Measurements from ENCODE around the gene C14orf119. TPM values are rescaled to one million over a fixed set of nuclear protein-coding genes. Genes with fewer than 3 reads are reported as not detected.

C14orf119 gene
- polyA plus RNA-seq, 3 donors = 17.5 to 110 (median 106) TPM

DNA sequence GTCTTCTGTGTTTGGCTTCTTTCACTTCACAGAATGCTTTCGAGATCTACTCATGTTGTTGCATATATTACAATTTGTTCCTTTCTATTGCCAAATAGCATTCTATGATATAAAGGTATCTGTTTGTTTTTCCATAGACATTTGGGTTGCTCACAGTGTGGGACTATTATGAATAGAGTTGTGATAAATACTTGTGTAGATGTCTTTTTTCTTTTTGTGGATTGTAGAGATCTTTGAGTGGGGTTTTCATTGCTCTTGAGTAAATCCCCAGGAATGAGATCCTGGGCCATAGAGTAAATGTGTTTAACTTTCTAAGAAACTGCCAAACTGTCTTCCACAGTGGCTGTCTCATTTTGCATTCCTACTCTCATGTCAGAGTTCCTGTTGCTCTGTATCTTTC lies 48.6 kb downstream of the C14orf119 start:
- no peaks in the 10 kb centered on the region for H4K20me1 ChIP-seq (ENCODE audit: insufficient read depth, low read length)
- no peaks in the 10 kb centered on the region for H3K36me3 Mint-ChIP-seq
- H3K27ac ChIP-seq (ENCODE audit: low read depth in 1 of 2, low read length in 2 of 2) = no peak overlapping the region
- H3K4me2 ChIP-seq (replicated peaks; ENCODE audit: extremely low read depth, low read length, poor library complexity, severe bottlenecking) = no peak overlapping the region
- TF ChIP-seq, protein P1, sequence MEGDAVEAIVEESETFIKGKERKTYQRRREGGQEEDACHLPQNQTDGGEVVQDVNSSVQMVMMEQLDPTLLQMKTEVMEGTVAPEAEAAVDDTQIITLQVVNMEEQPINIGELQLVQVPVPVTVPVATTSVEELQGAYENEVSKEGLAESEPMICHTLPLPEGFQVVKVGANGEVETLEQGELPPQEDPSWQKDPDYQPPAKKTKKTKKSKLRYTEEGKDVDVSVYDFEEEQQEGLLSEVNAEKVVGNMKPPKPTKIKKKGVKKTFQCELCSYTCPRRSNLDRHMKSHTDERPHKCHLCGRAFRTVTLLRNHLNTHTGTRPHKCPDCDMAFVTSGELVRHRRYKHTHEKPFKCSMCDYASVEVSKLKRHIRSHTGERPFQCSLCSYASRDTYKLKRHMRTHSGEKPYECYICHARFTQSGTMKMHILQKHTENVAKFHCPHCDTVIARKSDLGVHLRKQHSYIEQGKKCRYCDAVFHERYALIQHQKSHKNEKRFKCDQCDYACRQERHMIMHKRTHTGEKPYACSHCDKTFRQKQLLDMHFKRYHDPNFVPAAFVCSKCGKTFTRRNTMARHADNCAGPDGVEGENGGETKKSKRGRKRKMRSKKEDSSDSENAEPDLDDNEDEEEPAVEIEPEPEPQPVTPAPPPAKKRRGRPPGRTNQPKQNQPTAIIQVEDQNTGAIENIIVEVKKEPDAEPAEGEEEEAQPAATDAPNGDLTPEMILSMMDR (IDR thresholded peaks at IDR 0.05) = no peak
- H2AFZ ChIP-seq (ENCODE audit: insufficient read depth, low read depth, low read length, poor library complexity, severe bottlenecking) = no peak overlapping the region
- H3K4me1 ChIP-seq (ENCODE audit: control insufficient read depth in 1 of 2, insufficient read depth in 2 of 2, low read length in 2 of 2) = no peaks in the 10 kb centered on the region
- peaks cover 3% of the 10 kb centered on the region for H3K4me1 Mint-ChIP-seq
- no peak for DNase-seq
- no peaks in the 10 kb centered on the region for H3K79me2 ChIP-seq (ENCODE audit: insufficient read depth, low read length)
- H3K27me3 ChIP-seq (ENCODE audit: control insufficient read depth in 2 of 2, insufficient read depth in 2 of 2, low read length in 2 of 2) = no peaks in the 10 kb centered on the region
- H3K27ac Mint-ChIP-seq = no peak overlapping the region
- peaks cover 0 to 3% (median 0%) of the 10 kb centered on the region in 7 donors for H3K9me3 Mint-ChIP-seq
- no peak overlapping the region for H3K4me3 ChIP-seq (replicated peaks in 1 of 3; ENCODE audit: low read depth in 2 of 3, low read length in 3 of 3)
- H3K9ac ChIP-seq (ENCODE audit: insufficient read depth, low read length, poor library complexity, severe bottlenecking) = no peak overlapping the region
- no peaks in the 10 kb centered on the region for H3K36me3 ChIP-seq (replicated peaks in 1 of 2; ENCODE audit: control insufficient read depth in 1 of 2, insufficient read depth in 2 of 2, low read length in 2 of 2)
- no peaks in the 10 kb centered on the region for H3K9me3 ChIP-seq (replicated peaks in 1 of 2; ENCODE audit: control insufficient read depth in 1 of 2, insufficient read depth in 1 of 2, low read length in 2 of 2)
- intact Hi-C loops (cut with micrococcal nuclease) = no loop called here
- H3K4me3 Mint-ChIP-seq = no peak overlapping the region
- peaks cover 0 to 2% (median 1%) of the 10 kb centered on the region in 3 donors for H3K27me3 Mint-ChIP-seq (ENCODE audit: low read depth in 3 of 3)
- no CpG with 5 or more reads among the region's 1 CpG for WGBS (ENCODE audit: insufficient coverage)

DNA sequence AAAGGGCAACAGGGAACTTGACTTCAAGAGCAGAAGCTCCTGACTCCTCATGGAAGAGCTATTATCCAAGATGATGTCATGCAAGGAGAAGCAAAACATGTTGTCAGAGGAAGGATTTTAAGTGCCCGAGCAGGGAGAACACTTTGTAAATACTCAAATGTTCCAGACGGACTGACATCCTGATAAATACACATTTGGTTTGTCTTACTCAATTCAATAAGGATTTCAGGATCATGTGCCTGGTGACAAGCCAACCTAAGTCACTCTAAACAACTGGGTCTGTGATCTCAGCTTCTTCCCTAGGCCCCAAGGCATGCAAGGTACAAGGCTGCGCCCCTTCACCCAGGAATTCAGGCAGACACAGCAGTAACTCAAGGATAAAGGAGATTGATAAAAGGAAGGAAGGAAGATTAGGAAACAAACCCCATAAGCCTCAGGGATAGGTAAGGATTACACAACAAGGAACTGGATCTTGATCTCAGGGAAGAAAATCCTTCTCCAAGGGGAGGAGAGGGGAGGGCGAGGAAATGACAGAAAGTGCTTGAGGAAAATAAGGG lies 50.6 kb downstream of the C14orf119 start:
- no peak for DNase-seq
- H3K36me3 Mint-ChIP-seq = no peaks in the 10 kb centered on the region
- no peak overlapping the region for H3K27ac ChIP-seq (ENCODE audit: low read depth in 1 of 2, low read length in 2 of 2)
- 80% methylated on average over 2 of the region's 4 CpGs for WGBS (ENCODE audit: insufficient coverage)
- no peaks in the 10 kb centered on the region for H3K79me2 ChIP-seq (ENCODE audit: insufficient read depth, low read length)
- H4K20me1 ChIP-seq (ENCODE audit: insufficient read depth, low read length) = no peaks in the 10 kb centered on the region
- intact Hi-C loops (cut with micrococcal nuclease) = no loop called here
- H3K4me2 ChIP-seq (replicated peaks; ENCODE audit: extremely low read depth, low read length, poor library complexity, severe bottlenecking) = no peak overlapping the region
- H3K4me3 Mint-ChIP-seq = no peak overlapping the region
- H3K9me3 ChIP-seq (replicated peaks in 1 of 2; ENCODE audit: control insufficient read depth in 1 of 2, insufficient read depth in 1 of 2, low read length in 2 of 2) = no peaks in the 10 kb centered on the region
- no peaks in the 10 kb centered on the region for H3K36me3 ChIP-seq (replicated peaks in 1 of 2; ENCODE audit: control insufficient read depth in 1 of 2, insufficient read depth in 2 of 2, low read length in 2 of 2)
- TF ChIP-seq, protein P1 (IDR thresholded peaks at IDR 0.05) = no peak
- no peaks in the 10 kb centered on the region for H3K4me1 ChIP-seq (ENCODE audit: control insufficient read depth in 1 of 2, insufficient read depth in 2 of 2, low read length in 2 of 2)
- H3K9me3 Mint-ChIP-seq = peaks cover 0 to 3% (median 0%) of the 10 kb centered on the region in 7 donors
- H3K27ac Mint-ChIP-seq = peak overlapping the region in 1 of 7 donors; percentile 7
- peaks cover 1 to 2% (median 2%) of the 10 kb centered on the region in 3 donors for H3K27me3 Mint-ChIP-seq (ENCODE audit: low read depth in 3 of 3)
- H3K27me3 ChIP-seq (ENCODE audit: control insufficient read depth in 2 of 2, insufficient read depth in 2 of 2, low read length in 2 of 2) = no peaks in the 10 kb centered on the region
- no peak overlapping the region for H2AFZ ChIP-seq (ENCODE audit: insufficient read depth, low read depth, low read length, poor library complexity, severe bottlenecking)
- no peak overlapping the region for H3K4me3 ChIP-seq (replicated peaks in 1 of 3; ENCODE audit: low read depth in 2 of 3, low read length in 3 of 3)
- no peak overlapping the region for H3K9ac ChIP-seq (ENCODE audit: insufficient read depth, low read length, poor library complexity, severe bottlenecking)
- H3K4me1 Mint-ChIP-seq = peaks cover 3% of the 10 kb centered on the region

Measured in CD14-positive monocyte (primary cell).